Measurements from ENCODE around the gene PHACTR1.

The PHACTR1 gene

DNA sequence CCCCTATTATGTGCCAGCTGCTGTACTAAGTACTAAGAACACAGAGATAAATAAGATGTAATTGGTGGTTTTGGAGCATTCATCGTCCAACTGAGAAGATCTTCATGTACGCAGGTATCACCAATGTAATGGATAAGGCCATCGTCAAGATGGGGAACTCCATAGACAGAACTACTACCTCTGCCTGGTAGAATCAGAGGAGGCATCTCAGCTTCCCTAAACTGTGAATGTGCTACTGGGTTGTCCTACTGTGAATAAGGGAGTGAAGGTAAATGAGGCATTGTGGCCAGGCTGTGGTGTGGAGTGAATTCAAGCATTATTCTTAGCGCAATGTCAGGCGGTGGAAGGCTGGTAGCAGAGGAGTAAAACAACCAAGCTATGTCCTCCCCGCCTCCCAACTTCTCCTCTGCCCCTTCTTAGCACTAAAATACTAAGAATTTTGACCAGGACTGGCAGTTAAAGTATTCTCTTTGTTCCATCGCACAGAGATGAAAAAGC lies 543.6 kb downstream of the PHACTR1 start:
- Histone ChIP-seq H3K4me3 (no peak overlapping the region), H3K27ac (peak overlapping the region in 1 of 21 experiments; percentile 6)

DNA sequence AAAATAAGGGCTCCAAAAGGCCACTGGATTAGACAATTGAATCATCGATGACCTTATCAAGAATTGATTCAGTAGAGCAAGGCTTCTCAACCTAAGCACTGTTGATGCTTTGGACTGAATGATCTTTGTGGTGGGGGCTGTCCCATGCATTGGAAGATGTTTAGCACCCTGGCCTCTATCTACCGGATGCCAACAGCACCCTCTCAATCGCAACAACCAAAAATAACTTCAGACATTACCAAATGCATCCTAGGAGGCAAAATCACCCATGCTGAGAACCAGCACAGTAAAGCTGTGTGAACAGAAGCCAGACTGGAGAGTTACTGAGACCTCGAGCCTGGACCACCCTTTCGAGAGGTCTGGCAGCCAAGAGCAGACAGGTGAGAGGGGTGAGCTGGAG lies 544.3 kb downstream of the PHACTR1 start:
- H3K4me3 ChIP-seq, result no peak overlapping the region
- H3K27ac ChIP-seq, result peak overlapping the region in 2 of 21 experiments; percentile 10 to 11

DNA sequence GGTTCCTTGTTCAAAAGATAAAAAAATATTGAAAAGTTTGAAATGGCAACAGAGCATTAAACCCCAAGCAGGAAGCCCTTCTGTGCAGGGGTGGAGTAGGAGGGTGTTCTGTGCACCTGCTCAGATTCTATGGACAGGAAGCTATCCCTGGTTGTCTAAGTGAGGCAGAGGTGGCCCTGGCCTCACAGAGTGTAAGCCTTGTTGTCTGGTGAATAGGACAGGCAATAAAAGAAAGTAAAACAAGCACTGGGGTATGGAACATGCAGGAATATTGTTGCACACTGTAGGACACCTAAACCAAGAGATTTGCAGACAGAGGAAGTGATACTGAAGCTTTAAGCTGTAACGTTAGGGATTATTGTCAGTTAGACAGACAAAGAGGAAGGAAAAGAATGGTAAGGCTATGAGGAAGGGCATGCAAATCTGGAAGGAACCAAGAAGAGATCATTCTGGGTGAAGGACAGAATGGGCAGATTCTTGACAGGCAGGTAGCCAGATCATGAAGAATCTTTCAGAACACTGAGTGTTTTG lies 545.0 kb downstream of the PHACTR1 start:
- H3K27ac ChIP-seq, result peak overlapping the region in 5 of 21 experiments; percentile 7 to 47 (median 11)
- H3K4me3 ChIP-seq, result no peak overlapping the region

DNA sequence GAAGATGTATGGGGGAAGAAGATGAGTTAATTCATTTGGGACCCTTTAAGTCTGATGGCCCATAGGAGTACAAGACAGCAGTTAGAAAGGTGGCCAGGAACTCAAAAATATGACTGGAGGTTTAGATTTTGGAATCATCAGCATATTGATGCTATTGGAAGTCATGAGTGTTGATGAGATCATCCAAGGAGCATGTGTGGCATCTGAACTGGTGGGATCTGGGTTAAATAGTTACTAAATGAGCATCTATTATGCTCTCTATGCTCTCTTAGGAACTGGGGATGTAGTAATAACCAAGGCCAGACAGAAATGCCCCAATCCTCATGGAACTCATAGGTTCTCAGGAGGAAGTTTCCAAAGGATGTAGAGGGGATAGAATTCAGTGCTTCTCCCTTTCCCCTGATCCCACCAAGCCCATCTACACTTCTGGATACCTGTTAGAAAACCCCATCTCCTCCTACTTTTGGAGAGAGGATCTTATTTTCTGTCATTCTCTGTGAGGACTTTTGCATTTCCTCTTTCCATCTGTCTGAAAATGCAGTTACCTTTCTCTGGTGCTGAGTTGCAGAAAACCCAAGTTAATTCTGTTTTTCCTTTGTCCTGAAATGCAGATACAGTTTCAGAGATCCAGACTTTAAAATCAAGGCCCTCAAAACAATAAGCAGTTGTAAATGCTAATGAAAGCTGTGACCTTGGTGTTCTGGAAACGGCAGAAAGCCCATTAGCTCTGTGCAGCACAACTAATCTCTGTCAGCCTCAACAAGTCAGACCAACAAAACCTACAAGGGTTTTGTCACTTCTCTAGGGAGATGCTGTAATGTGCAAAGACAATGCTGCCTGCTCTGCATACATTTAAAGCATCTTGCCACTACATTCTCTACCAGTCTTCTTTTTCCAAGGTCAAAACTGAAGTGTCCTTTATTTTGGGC lies 546.0 kb downstream of the PHACTR1 start:
- Histone ChIP-seq H3K4me3 (no peak overlapping the region), H3K27ac (peak overlapping the region in 2 of 21 experiments; percentile 29 to 47)

DNA sequence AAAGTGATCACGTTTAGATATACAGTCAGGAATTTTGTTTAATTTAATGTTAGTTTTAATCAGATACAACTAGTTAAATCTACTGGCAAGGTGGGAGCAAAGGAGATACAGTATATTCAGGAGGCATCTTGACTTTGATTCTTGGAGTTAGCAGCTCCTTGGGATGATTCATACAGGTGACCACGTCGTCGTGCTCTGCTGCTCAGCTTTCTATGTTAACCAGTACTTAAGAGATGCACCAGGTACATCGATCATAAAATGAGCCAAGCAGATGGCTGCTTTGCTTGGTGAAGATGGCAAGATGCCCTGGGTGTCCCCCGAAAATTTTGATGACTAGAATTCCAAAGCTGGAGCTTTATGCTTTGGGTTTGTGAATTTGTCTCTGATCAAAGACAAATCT lies 547.1 kb downstream of the PHACTR1 start:
- no peak overlapping the region for H3K4me3 ChIP-seq
- no peak overlapping the region for H3K27ac ChIP-seq

DNA sequence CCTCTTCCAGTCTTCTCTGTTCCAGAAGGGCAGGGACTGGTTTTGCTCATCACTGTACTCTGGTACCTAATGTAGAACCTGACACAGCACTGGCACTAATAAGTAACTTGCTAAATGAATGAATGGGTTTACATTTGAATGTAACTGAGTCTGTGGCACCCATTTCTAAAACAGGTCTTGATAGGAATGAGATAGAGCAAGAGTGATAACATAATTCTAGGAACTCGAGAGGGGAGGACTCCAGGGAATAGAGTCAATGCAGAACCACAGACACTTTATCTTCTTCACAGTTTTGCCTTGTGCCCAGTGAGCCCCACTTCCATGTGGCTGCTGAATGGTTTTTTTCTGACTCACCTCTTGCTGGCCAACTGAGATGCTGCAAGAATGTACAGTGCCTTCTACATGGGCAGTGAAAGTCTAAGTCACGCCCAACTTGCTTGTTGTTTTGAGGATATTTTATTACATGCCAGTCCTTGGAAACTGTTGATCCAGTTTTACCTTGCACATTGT lies 550.6 kb downstream of the PHACTR1 start:
- Histone ChIP-seq H3K27ac (no peak overlapping the region), H3K4me3 (no peak overlapping the region)

DNA sequence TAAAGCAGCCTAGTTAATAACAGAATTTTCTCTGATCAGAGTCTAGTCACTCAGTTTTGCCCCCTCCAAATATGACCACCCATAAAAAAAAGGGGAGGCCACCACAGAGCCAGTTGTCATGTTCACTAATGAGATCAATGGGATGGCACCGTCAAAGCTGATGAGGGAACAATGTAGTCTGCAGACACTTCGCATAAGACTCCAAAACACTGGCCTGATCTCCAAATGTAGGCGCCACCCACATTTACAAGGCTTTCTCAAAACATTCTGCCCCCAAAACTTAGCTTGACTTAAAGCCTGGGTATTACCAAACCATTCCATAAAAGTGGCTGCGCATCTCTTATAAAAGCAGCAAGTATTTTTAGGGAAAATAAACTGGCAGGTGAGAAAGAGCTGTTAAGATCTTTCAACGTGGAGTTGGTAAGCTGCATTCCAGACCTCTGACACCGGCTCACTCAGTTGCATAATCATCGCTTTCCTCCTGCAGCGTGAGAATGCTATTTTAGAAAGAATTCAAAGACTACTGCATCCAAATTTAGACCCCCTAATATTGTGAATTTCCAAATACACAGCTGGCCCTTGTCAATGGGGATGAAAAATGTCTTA lies 552.4 kb downstream of the PHACTR1 start:
- Histone ChIP-seq H3K4me3 (no peak overlapping the region), H3K27ac (no peak overlapping the region)

DNA sequence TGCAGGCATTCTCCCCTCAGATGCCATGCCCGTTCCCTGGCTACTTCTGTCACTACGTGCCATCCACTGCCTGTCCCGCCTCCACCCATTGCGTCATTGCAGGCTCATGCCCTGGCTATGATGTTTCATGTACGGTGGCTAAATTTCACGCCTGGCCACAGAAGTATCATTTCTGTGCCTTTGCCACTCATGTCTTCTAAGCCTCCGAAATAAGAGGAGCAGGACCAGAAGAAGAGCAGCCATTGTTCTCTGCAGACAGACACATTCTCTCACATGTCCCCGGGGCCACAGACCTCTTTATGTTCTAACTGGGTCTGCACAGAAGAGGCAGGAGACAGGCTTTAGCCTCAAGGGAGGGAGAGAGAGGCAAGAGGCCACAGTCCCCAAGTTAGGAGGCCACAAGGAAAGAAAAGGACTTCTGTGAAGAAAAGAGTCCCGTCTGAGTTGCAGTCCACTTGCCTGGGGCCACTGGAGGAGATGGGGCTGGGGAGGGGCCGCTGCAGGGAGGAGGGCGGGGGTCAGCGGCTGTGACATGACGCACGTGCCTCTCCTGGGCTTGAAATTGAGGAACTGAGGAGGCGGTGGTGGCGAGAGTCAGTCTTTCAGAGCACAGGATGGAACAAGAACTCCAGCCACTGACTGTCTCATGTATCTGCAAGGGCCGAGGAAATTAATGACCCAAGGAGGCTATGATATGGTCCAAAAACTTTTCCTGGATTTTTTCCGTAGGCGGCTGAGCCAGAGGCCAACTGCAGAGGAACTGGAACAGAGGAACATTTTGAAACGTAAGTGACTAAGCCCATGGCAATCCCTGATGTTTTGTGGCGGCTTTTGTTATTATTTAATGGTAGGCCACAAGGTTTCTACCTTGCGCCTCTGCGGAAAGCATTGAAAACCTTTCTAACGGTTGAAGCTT lies 555.8 kb downstream of the PHACTR1 start:
- H3K4me3 ChIP-seq, result peak overlapping the region in 5 of 7 experiments; percentile 0 to 24 (median 7)
- peak overlapping the region in 14 of 21 experiments; percentile 17 to 74 (median 54) for H3K27ac ChIP-seq

DNA sequence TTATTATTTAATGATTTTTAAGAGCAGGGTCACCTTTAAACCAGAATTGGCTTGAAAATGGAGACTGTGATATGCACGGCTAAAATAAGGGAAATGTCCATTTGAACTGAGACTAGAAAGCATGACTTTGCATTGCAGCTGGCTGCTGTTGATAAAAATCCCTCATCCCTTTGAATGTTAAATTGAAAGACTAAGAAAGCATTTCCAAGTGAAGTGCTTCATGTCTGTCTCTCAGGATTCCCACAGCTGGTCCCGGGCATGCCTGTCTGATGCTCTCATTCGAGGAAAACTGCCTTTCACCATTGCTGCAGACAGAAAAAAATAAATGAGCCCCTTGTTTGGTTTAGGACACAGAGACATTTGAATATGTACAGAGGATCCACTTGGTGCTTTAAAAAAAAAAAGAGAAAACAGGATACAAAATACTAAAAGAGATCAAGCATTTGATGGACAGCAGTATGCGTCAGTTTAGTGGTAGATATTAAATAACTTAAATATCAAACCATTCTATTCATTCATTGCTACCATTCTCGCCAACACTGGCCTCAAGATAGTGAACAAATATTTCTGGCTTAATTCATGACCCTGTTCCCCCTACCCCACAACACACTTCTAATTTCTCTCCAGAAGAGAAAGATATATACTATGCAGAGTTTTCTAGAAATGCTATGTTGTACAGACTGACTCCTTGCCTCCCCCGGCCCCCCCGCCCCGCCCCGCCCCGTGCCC lies 556.8 kb downstream of the PHACTR1 start:
- H3K27ac ChIP-seq, result peak overlapping the region in 15 of 21 experiments; percentile 17 to 74 (median 50)
- peak overlapping the region in 6 of 7 experiments; percentile 0 to 24 (median 7) for H3K4me3 ChIP-seq

DNA sequence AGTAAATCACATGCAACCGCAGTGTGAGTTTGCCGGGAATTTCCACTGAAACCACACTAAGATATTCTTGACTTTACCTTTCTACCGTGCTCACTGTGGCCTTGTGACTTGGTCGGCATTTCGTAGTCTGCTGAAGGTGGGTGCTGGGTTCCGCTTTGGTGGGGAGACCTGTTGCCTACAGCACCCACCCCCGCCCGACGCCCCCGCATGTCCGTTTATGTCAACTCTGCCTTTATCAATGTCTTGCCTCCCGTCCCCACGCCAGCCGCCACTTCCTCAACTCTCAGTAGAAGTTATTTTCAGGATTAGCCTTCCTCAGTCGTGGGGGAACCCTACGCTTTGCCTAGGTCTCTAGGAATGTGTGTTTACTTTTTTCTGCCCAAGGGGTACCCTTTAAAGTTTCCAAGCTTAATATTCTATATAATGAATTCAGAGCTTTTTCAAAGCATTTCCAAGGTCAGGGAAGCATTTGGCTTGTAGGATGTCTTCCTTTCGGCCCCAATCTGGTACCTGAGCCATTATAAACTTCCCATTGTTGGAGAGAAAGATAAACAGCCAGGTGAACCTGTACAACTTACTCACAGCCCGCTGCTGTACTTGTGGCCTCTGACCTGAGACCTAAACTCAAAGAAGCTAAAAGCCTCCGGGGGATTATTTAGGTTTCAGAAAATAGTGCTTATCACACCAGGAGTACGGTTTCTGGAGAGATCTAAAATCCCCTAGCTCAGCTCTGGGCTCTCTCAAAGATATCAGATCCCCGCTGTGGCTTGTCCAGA lies 557.6 kb downstream of the PHACTR1 start:
- Histone ChIP-seq H3K27ac (peak overlapping the region in 11 of 21 experiments; percentile 2 to 74 (median 44)), H3K4me3 (peak overlapping the region in 4 of 7 experiments; percentile 1 to 24 (median 7))

DNA sequence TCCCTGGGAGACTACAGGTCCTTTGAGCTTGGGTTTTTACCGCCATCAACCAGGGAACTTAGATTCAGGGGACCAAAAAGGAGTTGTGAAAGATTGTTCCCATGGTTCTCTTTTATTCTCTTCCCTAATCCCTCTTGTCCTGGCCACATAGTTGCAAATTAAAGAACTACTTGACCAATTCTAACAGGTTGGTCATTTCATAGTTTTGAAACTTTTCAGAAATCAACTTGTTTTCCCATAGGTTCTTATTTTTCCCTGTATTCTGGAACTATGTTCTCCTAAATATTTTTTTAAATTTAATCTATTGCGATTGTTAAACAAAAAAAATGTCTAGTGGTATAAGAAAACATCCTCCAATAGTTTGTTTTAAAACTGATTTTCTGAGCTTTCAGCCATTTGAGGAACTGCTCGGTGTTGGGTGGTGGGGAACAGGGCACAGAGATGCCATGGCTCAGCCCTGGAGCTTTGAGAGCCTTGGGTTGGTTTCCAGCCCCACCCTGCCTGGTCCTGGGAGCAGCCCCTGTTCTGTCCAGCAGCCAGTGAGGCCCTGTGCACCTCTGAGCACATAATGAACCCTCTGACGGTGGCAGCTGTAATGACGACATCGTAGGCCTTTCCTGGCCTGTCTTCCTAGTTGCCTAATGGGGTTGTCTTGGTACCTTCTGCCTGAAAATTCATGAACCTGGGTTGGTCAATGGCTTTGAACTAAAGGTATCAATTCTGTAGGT lies 558.3 kb downstream of the PHACTR1 start:
- peak overlapping the region in 3 of 21 experiments; percentile 17 to 61 (median 36) for H3K27ac ChIP-seq
- H3K4me3 ChIP-seq, result peak overlapping the region in 2 of 7 experiments; percentile 10 to 24

DNA sequence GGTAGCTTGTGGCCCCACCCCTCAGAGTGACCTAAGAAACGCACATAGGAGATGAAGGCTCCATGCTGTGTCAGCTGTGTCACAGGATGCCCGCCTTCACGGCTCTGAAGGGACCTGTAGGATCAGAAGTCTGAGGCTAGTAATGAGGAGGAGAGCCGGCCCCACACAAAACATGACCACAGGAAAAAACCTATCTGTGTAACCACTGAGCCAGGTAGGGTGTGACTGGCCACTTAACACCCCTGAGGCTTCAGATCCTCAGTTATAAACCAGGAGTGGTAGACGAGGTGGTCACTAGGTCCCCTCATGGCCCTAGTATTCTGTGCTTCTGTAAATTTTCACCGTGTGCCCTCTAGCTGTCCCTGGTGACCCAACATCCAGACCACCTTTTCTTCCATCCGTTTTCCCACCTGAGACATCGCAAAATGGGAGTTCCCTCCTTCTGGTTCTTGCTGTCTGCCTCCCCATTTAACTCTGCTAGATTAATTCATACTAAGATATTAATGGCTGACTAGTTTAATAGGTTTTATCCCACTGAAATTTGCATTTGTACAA lies 558.9 kb downstream of the PHACTR1 start:
- peak overlapping the region in 1 of 21 experiments; percentile 17 for H3K27ac ChIP-seq
- H3K4me3 ChIP-seq, result no peak overlapping the region

DNA sequence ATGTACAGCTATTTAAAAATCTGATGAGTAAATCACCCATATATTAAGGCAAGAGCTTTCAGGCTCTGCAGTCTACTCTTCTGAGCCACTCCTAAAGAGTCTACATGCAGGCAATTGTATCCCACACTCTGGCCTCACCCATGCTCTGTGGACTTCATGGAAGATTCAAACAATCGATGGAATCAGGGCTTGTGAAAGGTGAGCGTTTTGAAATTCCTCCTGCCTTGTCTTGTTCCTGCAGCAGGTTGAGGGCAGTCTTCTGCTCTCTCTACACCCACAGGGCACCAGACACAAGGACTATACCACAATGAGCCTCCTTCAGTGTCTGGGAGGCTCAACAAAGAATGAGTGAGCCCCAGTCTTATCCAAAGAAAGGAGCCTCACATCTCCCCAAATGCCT lies 560.7 kb downstream of the PHACTR1 start:
- Histone ChIP-seq H3K27ac (peak overlapping the region in 4 of 21 experiments; percentile 4 to 48 (median 24)), H3K4me3 (no peak overlapping the region)

DNA sequence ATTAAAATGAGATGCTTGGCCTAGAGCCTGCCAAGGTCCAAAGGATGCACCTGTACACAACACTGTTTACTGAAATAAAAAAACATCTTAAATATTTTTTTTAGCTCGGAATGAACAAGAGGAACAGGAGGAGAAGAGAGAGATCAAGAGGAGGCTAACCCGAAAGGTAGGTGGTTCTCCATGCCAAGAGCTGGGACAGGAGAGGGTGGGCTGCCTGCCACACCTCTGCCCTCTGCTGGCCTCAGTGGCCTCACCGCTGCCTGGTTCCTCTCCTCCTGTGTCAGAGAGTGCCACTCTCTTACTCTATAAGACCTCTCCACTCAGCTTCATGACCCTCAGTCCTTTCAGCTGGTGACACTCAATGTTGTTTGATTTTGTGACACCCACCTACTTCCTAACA lies 561.6 kb downstream of the PHACTR1 start:
- H3K4me3 ChIP-seq, result no peak overlapping the region
- H3K27ac ChIP-seq, result no peak overlapping the region

DNA sequence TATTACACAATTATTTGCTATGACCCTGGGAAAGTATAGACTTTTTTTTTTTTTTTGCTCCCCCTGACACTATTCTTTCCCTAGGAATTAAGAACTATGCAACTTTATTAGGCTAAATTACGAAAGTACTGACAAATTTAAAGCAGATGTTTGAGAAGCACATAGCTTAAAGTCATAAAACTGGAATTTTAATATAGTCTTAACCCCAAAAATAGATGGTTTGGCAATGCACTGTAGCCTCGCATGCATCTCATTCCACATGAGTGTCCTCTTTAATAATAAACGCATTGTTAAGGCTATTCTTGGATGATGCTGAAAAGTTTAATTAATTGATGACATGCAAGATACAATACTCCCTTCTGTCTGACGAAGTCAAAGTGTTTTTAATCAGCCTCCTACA lies 562.4 kb downstream of the PHACTR1 start:
- Histone ChIP-seq H3K4me3 (no peak overlapping the region), H3K27ac (no peak overlapping the region)

DNA sequence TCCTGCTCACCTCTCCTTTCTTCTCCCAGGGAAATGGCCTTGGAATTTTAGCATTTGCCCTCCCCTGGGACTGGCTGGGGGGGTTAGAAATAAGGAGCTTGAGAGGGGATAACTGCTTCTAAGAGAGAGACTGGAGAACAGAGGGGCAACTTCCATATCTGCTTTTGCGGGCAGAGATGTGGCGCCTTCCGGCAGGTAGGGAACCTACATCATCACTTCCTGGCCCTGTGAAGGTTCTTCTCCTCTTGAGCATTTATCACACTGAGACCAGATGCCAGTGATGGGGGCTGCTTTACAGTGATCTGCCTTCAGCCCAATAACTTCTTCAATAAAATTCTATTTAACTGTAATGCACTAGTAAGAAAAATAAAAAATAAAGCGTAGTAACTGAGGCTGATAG lies 563.7 kb downstream of the PHACTR1 start:
- Histone ChIP-seq H3K27ac (no peak overlapping the region), H3K4me3 (no peak overlapping the region)

DNA sequence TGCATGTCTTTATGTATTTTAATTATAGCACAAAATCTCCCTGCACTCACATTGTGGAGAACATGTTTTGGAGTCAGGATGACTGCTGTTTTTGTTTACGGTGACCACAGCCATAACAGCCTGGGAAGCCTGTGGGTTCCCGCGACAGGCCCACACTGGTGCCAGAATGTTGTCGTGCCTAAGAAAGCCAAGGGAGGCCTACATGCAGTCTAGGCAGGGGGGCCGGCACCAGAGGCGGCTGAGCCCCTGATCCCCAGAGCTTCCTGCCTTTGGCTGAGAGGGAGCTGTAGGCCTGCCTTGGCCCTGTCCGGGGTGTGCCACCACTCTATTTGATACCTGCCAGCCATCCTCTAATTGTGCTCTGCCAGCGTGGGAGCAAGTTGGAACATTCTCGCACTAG lies 565.1 kb downstream of the PHACTR1 start:
- peak overlapping the region in 1 of 21 experiments; percentile 21 for H3K27ac ChIP-seq

More for the DNA sequence above, 565.1 kb downstream of the PHACTR1 start:
- H3K4me3 ChIP-seq, result no peak overlapping the region

Data from skin epidermis (tissue), 12 donors.